Tibial nerve (tissue), 4 donors: ENCODE results near the gene HOXA3. TPM values are rescaled to one million over a fixed set of nuclear protein-coding genes. Genes with fewer than 3 reads are reported as not detected.

Experiments used
- DNase-seq, 2 donors: peaks; one replicate each; pipeline ENCODE4 v3.0.0-alpha.2; 2019; ENCODE audit warnings: low spot score in 2 of 2
- H3K27ac ChIP-seq, 4 donors: fragments of 200-600 bp; sonication (generic) in 3 of 4; one replicate each; pipeline ENCODE4 v1.5.1; 2017 to 2019; ENCODE audit warnings: mild to moderate bottlenecking in 1 of 4
- H3K27me3 ChIP-seq, 2 donors: fragments of 200-600 bp; sonication (generic) in 1 of 2; one replicate each; pipeline versions ENCODE4 v1.5.1 to v1.6.0; 2017 to 2019
- H3K36me3 ChIP-seq, 3 donors: fragments of 200-600 bp; sonication (generic); one replicate each; pipeline ENCODE4 v1.5.1; 2018 to 2019
- H3K4me1 ChIP-seq, 4 donors: fragments of 200-600 bp; sonication (generic) in 3 of 4; one replicate each; pipeline ENCODE4 v1.5.1; 2017 to 2019
- H3K4me3 ChIP-seq, 4 donors: fragments of 200-600 bp; sonication (generic) in 3 of 4; one replicate each; pipeline ENCODE4 v1.5.1; 2017 to 2019; ENCODE audit warnings: mild to moderate bottlenecking in 1 of 4, moderate library complexity in 1 of 4
- H3K9me3 ChIP-seq, 4 donors: fragments of 200-600 bp; sonication (generic) in 3 of 4; one replicate each; pipeline ENCODE4 v1.5.1; 2017 to 2019
- CTCF ChIP-seq, 5 experiments: fragments of 200-600 bp in 3 of 5; fragments of 450-650 bp in 2 of 5; sonication (generic) in 3 of 5; IDR thresholded peaks; one replicate each; pipeline ENCODE4 v1.5.1; 2016 to 2019; ENCODE audit warnings: antibody characterized with exemption in 5 of 5, mild to moderate bottlenecking in 3 of 5, moderate library complexity in 2 of 5
- EP300 ChIP-seq, 2 donors: sonication (generic); formaldehyde crosslinking; IDR thresholded peaks; one replicate each; pipeline ENCODE4 v1.6.1; 2017; ENCODE audit warnings: antibody characterized with exemption in 2 of 2, mild to moderate bottlenecking in 1 of 2
- POLR2A ChIP-seq, 2 donors: fragments of 450-650 bp; IDR thresholded peaks; one replicate each; pipeline ENCODE4 v1.6.1; 2017; ENCODE audit warnings: antibody characterized with exemption in 2 of 2, mild to moderate bottlenecking in 2 of 2, moderate library complexity in 2 of 2
- WGBS, 2 donors: methylation state at CpG; one replicate each; pipeline ENCODE4 v1.1.5; 2018; 5-methylcytosine and 5-hydroxymethylcytosine counted together
- total RNA-seq, 4 donors: library from RNA; depleted of rRNA; stranded (reverse); fragments of >200 nt; gene quantifications; one replicate each; pipeline ENCODE4 v1.1.0, GENCODE V29; 2016

Gene HOXA3
- total RNA-seq, 4 donors from 2014 or later, result 7.0 to 18.8 (median 8.7) TPM

- TF ChIP-seq EP300 (IDR thresholded peaks at IDR 0.05) (no peak), CTCF (IDR thresholded peaks at IDR 0.05) (no peak), POLR2A (IDR thresholded peaks at IDR 0.05) (no peak)
- Histone ChIP-seq H3K27ac (peak overlapping the region in 3 of 4 donors; percentile 74 to 77 (median 76)), H3K9me3 (no peaks in the 10 kb centered on the region), H3K4me3 (peak overlapping the region in 1 of 4 donors; percentile 28), H3K4me1 (peaks cover 0 to 68% (median 15%) of the 10 kb centered on the region in 4 donors), H3K36me3 (peaks cover 0 to 30% (median 0%) of the 10 kb centered on the region in 3 donors), H3K27me3 (peaks cover 0 to 85% of the 10 kb centered on the region in 2 donors)
- 77 to 89% methylated on average over 15 of the region's 15 CpGs for WGBS, 2 donors
- no peak for DNase-seq
These were observed 12.1 kb downstream of the HOXA3 start for GRCh38 chr7:27140126-27140857.

GRCh38 chr7:27139334-27140125 is 12.9 kb downstream of the HOXA3 start:
- TF ChIP-seq POLR2A (IDR thresholded peaks at IDR 0.05), result no peak
- TF ChIP-seq EP300 (IDR thresholded peaks at IDR 0.05), result no peak
- no peak for TF ChIP-seq CTCF (IDR thresholded peaks at IDR 0.05)
- no peak for DNase-seq
- H3K27ac ChIP-seq, result peak overlapping the region in 3 of 4 donors; percentile 74 to 77 (median 76)
- H3K4me3 ChIP-seq, result peak overlapping the region in 2 of 4 donors; percentile 24 to 28
- peaks cover 0 to 72% (median 19%) of the 10 kb centered on the region in 4 donors for H3K4me1 ChIP-seq
- peaks cover 0 to 83% of the 10 kb centered on the region in 2 donors for H3K27me3 ChIP-seq
- peaks cover 0 to 22% (median 0%) of the 10 kb centered on the region in 3 donors for H3K36me3 ChIP-seq
- 45 to 73% methylated on average over 40 to 53 of the region's 53 CpGs for WGBS, 2 donors
- no peaks in the 10 kb centered on the region for H3K9me3 ChIP-seq

- no peak for DNase-seq
These were observed 13.4 kb downstream of the HOXA3 start for GRCh38 chr7:27138985-27139333.

GRCh38 chr7:27138472-27138871 is 13.9 kb downstream of the HOXA3 start:
- no peak for DNase-seq
- H3K36me3 ChIP-seq, result peaks cover 0 to 13% (median 0%) of the 10 kb centered on the region in 3 donors
- H3K4me3 ChIP-seq, result no peak overlapping the region
- TF ChIP-seq CTCF (IDR thresholded peaks at IDR 0.05), result no peak
- no peaks in the 10 kb centered on the region for H3K9me3 ChIP-seq
- peaks cover 0 to 73% of the 10 kb centered on the region in 2 donors for H3K27me3 ChIP-seq
- peak overlapping the region in 3 of 4 donors; percentile 74 to 77 (median 76) for H3K27ac ChIP-seq
- 89 to 90% methylated on average over 1 of the region's 1 CpG for WGBS, 2 donors
- H3K4me1 ChIP-seq, result peaks cover 0 to 70% (median 22%) of the 10 kb centered on the region in 4 donors

More at GRCh38 chr7:27138985-27139333, 13.4 kb downstream of the HOXA3 start:
- no peak for TF ChIP-seq CTCF (IDR thresholded peaks at IDR 0.05)
- no peak for TF ChIP-seq EP300 (IDR thresholded peaks at IDR 0.05)
- no peak for TF ChIP-seq POLR2A (IDR thresholded peaks at IDR 0.05)
- H3K9me3 ChIP-seq, result no peaks in the 10 kb centered on the region
- WGBS, 2 donors, result 64 to 78% methylated on average over 11 of the region's 11 CpGs
- peaks cover 0 to 70% (median 22%) of the 10 kb centered on the region in 4 donors for H3K4me1 ChIP-seq
- H3K36me3 ChIP-seq, result peaks cover 0 to 16% (median 0%) of the 10 kb centered on the region in 3 donors
- H3K4me3 ChIP-seq, result peak overlapping the region in 2 of 4 donors; percentile 24 to 28
- peak overlapping the region in 3 of 4 donors; percentile 74 to 77 (median 76) for H3K27ac ChIP-seq
- H3K27me3 ChIP-seq, result peaks cover 0 to 78% of the 10 kb centered on the region in 2 donors
